GM19025 (cell line): Measurements from ENCODE around the gene KCNG2.

Experiments used
- ATAC-seq: cut with Tn5 transposase; IDR thresholded peaks from one replicate; pipeline ENCODE4 v1.9.1; 2021; ENCODE audit warnings: mild to moderate bottlenecking, low read depth, moderate library complexity; ENCODE audit not compliant: unreplicated experiment

The KCNG2 gene

GRCh38 chr18:79784071-79784913, 13.4 kb upstream of the KCNG2 start:
- no peak for ATAC-seq

GRCh38 chr18:79784965-79785770, 12.6 kb upstream of the KCNG2 start:
- ATAC-seq = no peak

GRCh38 chr18:79785831-79786230, 11.9 kb upstream of the KCNG2 start:
- no peak for ATAC-seq

- no peak for ATAC-seq
These were observed 11.4 kb upstream of the KCNG2 start for GRCh38 chr18:79786304-79786703.

- no peak for ATAC-seq
These were observed 10.8 kb upstream of the KCNG2 start for GRCh38 chr18:79786786-79787526.

- ATAC-seq = no peak
These were observed 10.2 kb upstream of the KCNG2 start for GRCh38 chr18:79787527-79787864.

- ATAC-seq = no peak
These were observed 9.6 kb upstream of the KCNG2 start for GRCh38 chr18:79787865-79788733.

GRCh38 chr18:79788734-79789085, 9.0 kb upstream of the KCNG2 start:
- ATAC-seq = no peak

GRCh38 chr18:79789091-79789891, 8.4 kb upstream of the KCNG2 start:
- no peak for ATAC-seq

- ATAC-seq = no peak
These were observed 7.5 kb upstream of the KCNG2 start for GRCh38 chr18:79789901-79790890.

- no peak for ATAC-seq
These were observed 6.5 kb upstream of the KCNG2 start for GRCh38 chr18:79790996-79791972.

GRCh38 chr18:79792096-79792987, 5.4 kb upstream of the KCNG2 start:
- no peak for ATAC-seq

GRCh38 chr18:79792988-79793355, 4.8 kb upstream of the KCNG2 start:
- ATAC-seq = no peak

GRCh38 chr18:79794846-79795245, 2.9 kb upstream of the KCNG2 start:
- ATAC-seq = no peak

- no peak for ATAC-seq
These were observed 2.3 kb upstream of the KCNG2 start for GRCh38 chr18:79795446-79795845.

GRCh38 chr18:79796016-79796415, 1.7 kb upstream of the KCNG2 start:
- no peak for ATAC-seq
